GM19463 (cell line): ENCODE data around the gene KRTAP5-8.
"Not testable (repeated sequence)": the region's sequence is repeated elsewhere in the genome, so short reads cannot be mapped to it uniquely, and the experiment has no call there.

Experiments
- ATAC-seq: cut with Tn5 transposase; IDR thresholded peaks from one replicate; pipeline ENCODE4 v1.9.1; 2021; ENCODE audit warnings: mild to moderate bottlenecking, moderate library complexity; ENCODE audit not compliant: unreplicated experiment

KRTAP5-8 gene, protein sequence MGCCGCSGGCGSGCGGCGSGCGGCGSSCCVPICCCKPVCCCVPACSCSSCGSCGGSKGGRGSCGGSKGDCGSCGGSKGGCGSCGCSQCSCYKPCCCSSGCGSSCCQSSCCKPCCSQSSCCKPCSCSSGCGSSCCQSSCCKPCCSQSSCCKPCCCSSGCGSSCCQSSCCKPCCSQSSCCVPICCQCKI

DNA sequence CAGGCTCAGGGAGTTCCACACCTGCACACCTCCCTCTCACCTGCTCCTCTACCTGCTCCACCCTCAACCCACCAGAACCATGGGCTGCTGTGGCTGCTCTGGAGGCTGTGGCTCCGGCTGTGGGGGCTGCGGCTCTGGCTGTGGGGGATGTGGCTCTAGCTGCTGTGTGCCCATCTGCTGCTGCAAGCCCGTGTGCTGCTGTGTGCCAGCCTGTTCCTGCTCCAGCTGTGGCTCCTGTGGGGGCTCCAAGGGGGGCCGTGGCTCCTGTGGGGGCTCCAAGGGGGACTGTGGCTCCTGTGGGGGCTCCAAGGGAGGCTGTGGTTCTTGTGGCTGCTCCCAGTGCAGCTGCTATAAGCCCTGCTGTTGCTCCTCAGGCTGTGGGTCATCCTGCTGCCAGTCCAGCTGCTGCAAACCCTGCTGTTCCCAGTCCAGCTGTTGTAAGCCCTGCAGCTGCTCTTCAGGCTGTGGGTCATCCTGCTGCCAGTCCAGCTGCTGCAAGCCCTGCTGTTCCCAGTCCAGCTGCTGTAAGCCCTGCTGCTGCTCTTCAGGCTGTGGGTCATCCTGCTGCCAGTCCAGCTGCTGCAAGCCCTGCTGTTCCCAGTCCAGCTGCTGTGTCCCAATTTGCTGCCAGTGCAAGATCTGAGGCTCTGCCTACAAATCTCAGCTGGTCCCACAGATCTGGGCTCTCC, at the start of gene KRTAP5-8:
TSS of gene KRTAP5-8 (plus strand) at position 49 of the 689 bp plus-strand sequence. CDS start at position 80, 31 bp downstream.
- not testable (repeated sequence) for ATAC-seq

DNA sequence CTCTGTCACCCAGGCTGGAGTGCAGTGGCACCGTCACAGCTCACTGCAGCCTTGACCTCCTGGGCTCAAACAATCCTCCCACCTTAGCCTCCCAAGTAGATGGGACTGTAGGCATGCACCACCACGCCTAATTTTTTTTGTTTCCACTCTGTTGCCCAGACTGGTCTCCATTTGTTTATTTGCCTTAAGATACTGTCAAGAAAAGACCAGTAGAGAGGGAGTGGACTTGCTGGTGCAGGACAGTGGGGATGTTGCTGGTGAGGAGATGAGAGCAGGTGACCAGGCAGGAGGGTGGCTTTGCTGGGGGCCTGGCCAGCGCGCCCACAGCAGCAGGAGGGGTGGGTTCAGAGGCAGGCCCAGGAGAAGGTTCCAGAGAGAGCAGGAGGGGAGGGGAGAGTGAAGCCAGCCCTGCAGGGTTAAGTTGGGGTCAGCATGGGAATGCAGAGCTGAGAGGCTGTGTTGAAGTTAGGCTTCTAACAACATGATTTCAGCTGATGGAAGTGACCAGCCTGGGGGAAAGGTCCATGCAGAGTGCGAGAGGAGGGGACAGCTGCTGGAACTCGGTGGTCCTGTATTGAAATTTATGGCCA, 49.0 kb upstream of the KRTAP5-8 start:
- no peak for ATAC-seq

DNA sequence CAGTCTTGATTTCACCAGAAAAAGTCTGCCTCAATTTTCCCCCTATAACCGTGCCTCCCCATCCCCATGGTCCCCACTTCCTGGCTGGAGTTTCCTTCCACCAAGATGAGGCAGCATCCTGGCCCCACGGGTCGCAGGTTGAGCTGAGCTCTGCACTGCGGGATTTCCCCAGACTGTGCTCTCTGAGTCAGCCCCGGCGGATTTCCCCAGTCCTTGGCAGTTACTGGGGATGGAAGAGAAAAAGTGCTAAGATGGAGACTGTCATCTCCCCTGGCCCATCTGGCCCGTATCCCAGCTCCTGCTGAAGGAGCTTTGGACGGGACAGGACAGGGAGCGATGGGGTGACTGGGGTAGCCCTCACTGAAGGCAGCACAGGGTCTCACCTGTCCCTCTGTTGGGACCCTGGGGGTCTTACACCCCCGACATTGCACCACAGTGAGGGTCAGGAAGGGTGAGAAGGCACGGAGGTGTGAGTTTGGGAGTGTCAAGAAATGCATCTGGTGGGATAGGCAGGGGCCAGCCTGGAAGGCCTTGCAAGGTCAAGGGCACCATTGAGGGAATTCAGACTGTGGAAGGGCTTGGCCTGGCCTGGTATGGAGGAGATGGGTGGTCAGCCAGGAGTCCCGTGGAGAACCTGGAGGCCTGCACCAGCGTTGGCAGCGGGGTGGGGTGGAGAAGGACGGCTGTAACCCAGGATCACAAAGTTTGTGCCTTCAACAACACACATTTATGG, 48.3 kb upstream of the KRTAP5-8 start:
- ATAC-seq, result peak; percentile 76

DNA sequence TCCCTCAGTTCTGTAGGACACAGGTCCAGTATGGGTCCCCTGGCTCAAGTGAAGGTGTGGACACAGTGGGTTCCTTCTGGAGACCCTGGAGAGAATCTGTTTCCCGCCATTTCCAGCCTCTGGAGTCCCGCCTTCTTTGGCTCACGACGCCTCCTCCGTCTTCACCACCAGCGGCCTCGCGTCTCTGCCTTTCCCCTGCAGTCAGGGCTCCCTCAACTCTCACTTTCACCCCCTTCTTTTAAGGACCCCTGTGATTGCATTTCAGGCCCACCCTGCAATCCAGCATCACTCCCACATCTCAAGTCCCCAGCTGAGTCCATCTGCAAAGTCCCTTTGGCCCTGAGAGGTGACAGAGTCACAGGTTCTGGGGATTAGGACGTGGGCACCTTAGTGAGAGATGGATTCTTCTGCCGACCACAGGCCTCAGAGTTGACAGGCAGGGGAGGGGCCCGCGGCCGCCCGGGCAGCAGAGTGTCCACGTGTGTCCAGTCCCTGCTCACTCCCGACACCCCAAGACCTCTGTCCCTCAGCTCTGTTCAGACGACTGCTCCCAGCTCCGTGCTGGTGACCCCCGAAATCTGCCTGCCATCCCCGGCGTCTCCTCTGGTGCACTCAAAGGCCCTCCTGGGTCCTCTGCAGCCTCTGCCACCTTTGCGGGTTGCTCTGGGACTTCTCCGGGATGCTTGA, 47.6 kb upstream of the KRTAP5-8 start:
- ATAC-seq, result no peak

GRCh38 chr11:71490731-71491390, 47.0 kb upstream of the KRTAP5-8 start:
- ATAC-seq, result no peak

DNA sequence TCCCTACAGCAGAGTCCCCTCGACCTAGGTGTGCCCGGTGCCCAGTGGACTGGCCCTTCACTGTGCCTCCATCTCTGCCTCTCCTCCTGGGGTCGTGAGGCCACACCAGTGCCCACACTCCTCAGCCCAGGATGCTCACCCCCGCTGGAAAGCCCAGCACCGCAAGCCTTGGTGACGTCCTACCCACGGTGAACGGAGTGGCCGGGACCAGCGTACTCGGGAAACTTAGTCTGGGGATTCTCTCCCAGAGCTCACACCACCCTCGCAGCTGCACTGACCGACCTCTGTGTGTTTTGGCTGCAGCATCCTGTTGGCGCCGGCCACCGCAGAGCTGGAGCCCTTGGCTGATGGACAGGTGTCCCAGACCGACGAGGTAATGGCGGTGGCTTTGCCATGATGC, 46.3 kb upstream of the KRTAP5-8 start:
- ATAC-seq, result no peak

DNA sequence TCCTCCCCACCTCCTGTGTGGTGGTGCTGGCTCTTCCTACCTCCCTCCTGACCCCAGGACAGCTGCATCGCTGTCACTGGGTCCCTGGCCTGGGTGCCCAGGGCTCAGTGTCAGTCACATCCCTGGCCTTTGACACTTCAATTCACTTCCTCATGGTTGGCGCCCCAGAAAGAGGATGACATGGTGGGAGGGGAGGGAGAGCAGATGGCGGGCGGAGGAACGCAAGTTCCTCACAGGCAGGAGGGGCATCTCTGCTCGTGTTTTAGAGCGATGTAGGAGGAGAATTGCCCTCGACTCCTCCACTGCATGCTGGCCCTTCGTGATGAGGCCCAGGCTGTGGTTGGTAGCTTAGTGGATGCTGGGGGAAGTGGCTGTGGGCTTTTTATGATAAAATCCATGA, 45.9 kb upstream of the KRTAP5-8 start:
- ATAC-seq, result no peak

DNA sequence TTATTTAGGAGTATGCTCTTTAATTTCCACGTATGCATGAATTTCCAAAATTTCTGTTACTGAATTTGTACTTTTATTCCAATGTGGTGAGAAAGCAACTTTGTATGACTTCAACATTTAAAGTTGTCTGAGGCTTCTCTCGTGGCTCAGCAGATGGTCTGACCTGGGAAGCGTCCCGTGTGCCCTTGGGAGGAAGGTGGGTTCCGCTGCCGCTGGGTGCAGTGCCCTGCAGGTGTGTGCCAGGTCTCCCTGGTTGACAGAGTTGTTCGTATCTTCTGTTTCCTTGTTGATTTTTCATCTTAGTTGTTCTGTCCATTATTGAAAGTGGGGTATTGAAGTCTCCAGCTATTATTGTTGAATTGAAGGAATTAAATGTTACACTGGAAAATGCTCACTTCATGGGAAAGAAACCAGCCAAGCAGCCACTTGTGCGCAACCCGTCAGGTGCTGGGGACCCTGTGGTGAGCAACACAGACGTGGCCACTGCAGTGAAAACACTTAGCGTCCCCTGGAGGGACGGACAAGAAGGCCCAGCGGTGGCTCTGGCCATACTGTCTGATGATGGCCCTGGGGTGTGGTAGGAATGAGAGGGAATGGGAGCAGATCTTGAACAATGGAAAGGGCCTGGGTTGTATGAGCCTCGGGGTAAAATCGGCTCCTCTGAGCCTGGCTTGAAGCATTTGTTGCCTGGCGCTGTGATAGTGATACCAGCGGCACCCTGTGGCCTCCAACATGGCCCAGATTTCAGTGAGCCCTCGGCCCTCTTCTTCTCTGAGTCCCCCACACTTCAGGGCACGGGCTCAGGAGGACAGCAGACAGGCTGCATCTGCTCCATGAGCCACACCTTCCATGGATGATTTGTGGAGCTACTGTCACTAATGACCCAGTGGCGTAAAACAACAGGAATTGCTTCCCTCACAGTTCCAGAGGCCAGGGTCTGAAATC, 42.3 kb upstream of the KRTAP5-8 start:
- no peak for ATAC-seq

DNA sequence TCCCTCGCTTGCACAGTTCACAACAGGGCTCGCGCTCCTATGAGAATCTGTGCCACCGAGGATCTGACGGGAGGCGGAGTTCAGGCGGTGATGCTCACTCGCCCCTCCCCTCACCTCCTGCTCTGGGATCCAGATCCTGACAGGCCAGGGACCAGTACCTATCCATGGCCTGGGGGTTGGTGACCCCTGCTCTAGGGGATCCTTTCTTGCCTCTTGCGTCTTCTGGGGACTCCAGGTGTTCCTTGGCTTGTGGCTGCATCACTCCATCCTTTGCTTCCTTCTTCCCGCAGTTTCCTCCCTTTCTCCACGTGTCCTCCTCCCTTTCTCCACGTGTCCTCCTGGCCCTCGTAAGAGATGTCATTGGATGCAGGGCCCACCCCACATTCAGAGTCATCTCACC, 41.4 kb upstream of the KRTAP5-8 start:
- no peak for ATAC-seq

- ATAC-seq, result no peak
These were observed 39.7 kb upstream of the KRTAP5-8 start for GRCh38 chr11:71498091-71498490.

DNA sequence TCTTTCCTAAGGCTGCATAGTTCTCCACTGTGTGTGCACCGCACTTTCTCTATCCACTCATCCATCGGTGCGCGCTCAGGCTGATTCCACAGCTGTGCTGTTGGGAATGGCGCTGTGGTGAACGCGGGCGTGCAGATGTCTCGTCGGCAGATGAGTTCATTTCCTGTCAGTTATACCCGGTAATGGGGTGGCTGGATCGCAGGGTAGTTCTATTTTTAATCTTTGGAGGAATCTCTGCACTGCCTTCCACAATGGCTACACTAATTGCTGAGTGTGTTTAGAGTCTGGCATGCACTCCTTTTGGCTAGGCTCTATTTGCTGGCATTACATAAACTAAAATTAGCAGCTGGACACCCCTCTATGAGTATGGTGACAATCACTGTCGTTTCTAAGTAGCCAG, 38.7 kb upstream of the KRTAP5-8 start:
- no peak for ATAC-seq

GRCh38 chr11:71499546-71499945, 38.3 kb upstream of the KRTAP5-8 start:
- ATAC-seq, result no peak

DNA sequence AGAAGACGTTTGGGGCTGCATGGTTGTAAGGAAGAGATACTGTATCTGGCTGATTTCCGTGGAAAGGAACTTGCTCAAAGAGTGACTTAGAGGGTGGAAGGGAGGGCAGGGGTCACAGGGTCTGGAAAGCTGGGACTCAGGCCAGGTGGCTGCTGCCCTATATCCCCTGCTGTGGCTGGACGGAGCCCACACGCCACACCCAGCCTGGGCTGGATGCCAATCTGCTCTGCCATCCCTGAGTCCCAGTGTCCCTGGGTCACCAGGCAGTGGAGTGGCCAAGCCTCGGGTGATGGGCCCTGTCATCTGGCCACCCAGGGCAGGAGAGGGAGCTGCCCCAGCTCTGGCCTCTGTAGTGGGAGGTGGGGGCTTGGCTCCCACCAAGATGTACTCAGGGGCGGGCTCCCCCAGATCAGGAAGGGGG, 37.2 kb upstream of the KRTAP5-8 start:
- no peak for ATAC-seq

DNA sequence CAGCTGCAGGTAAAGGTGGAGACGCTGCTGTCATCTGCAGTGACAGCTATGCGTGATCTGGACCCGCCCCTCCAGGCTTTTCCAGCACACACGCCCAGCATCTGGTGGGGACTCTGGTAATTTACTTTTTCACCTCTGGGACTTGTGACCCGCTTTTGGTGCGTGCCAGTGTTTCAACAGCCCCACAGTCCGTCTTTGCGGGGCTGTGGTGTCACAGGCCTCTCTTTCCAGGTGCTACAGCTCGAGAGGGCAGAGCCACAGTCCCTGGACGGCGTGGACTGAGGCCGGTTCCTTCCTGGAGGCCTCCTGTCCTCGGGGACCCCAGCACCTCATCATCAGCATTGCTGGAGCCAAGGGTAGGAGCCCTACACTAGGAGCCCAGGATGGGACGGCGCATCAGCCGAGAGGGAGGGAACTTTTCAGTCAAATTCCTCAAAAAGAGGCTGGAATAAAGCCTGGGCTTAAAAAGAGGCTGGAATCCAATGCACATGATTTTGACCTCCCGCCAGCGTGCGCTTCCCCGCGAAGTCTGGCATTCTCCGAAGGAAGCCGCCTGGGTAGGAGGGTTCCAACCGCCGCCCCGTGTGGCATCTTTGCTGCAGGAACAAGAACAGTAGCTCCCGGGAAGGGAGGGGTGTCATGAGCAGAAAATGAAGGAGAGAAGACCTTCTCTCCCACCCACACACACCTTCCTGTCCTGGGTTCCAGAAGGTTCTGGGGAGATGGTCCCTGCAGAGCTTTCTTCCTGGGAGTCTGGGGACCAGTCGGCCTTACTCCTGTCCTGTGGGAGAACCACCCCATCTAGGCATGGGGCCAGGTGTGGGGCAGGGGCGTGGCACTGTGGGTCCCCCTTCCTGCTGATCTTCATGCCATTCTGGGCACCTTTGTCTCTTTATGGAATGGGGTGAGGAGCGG, 36.5 kb upstream of the KRTAP5-8 start:
- no peak for ATAC-seq

DNA sequence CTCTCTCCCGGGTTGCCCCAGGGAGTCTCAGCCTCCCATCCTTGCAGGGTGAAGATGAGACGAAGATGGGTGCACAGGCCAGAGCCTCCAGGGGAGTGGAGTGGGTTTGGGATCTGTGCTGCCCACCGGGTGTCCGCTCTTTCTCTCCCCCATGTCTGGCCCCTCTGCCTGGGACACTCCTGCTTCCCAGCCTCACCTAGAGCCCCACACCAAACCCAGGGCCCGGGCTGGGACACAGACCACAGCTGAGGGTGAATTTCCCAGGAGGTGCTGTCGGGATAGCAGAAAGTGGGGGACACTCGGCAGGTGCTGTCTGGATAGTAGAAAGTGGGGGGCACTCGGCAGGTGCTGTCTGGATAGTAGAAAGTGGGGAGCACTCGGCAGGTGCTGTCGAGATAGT, 35.8 kb upstream of the KRTAP5-8 start:
- ATAC-seq, result no peak

DNA sequence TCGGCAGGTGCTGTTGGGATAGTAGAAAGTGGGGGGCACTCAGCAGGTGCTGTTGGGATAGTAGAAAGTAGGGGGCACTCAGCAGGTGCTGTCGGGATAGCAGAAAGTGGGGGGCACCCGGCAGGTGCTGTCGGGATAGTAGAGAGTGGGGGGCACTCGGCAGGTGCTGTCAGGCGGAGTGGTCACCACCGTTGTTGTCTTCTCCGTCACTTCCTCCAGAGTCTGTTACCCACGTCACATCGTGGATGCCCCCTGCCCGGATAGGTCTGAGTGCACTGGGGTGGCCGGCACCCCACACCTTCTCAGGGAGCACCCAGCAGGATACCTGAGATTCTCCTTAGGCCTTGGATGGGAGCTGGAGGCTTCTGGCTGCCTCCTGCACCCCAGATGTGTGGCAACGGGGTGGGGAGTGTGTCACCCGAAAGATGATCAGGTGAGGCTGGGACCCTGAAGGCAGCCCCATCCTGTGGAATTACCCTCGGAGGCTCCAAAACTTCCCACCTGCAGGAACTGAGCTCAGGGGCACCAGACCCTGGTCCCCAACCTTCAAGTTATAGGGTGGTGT, 34.9 kb upstream of the KRTAP5-8 start:
- ATAC-seq, result no peak

GRCh38 chr11:71504531-71504930, 33.3 kb upstream of the KRTAP5-8 start:
- ATAC-seq, result no peak

GRCh38 chr11:71505001-71505400, 32.8 kb upstream of the KRTAP5-8 start:
- ATAC-seq, result no peak
